ENCODE data around the gene CHSY3.

The CHSY3 gene

DNA sequence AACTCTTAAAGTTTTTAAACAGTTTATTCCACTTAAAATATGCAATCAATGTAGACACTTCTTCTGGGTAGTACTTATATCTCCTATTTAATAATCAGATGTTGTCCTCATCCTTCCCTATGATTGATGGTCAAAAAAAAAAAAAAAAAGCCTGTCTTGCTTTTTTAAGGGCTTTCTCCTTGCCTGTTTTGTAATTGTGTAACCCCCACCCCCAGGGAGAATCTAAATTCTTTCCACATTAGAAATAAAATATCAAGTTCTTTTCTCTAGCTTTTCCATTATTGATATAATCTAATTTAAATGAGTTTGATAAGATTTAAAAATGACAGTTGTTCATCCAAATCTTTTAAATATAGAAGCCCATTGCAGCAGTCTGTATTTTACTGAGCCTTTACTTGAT lies 119.7 kb downstream of the CHSY3 start:
- DNase-seq (ENCODE audit: low read depth), result no peak

GRCh38 chr5:130025511-130025910 lies 121.2 kb downstream of the CHSY3 start:
- DNase-seq (ENCODE audit: low read depth), result no peak

GRCh38 chr5:130032807-130033206 lies 128.5 kb downstream of the CHSY3 start:
- DNase-seq (ENCODE audit: low read depth), result no peak

- DNase-seq (ENCODE audit: low read depth), result no peak
These were observed 130.4 kb downstream of the CHSY3 start for GRCh38 chr5:130034566-130035210.

GRCh38 chr5:130035388-130035787 lies 131.1 kb downstream of the CHSY3 start:
- DNase-seq (ENCODE audit: low read depth), result no peak

DNA sequence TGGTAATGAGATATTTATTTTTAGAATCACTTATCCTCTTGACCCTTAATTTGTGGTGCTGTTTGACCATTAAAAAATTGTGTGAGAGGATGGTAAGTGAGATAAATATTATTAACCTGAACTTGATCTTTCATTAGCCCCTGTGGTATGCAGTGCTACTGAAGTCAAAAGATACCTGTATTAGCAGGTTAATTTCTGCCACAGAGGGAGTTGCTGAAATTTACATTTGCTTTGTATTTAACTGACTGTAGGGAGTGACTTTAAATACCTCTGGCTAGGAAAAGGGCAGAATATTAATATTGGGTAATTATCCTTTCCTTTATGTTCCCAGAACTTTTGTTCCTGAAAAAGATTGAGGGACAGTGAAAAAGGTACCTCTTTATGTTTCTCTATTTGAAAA lies 133.6 kb downstream of the CHSY3 start:
- DNase-seq (ENCODE audit: low read depth), result no peak

DNA sequence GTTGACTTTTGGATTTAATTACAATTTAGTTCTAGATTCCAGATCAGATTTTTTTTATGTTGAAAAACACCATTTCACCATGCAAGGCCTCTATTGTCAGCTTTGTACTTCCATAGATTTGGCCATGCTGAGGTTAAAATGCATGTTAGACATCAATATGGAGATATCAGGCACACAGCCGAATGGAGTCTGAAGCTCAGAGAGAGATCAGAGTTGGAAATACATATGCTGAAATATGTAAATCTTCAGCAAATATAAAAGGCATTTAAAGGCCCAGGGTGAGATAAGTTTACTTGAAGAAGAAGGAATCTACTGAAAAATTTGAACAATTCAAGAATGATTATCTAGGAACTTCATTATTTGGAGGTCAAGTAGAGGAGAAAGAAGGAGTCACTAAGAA lies 139.6 kb downstream of the CHSY3 start:
- no peak for DNase-seq (ENCODE audit: low read depth)

DNA sequence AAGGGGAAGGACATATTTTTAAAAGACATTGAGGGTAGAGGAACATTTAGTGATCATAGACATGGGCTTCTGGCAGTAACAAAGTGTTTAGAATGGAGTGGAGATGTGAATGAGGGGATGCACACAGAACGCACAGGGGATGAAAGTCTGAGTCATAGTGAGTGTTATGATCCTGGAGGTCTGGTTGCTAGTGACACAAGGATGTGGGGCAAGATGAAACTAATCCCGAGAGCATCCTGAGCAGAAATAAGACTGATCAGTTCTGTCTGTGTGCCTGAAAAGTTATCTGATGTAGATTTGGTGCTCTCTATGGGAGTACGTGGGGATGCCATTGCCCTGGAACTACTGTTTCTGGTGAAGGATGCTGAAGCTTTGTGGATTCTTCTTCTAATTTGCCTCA lies 141.1 kb downstream of the CHSY3 start:
- DNase-seq (ENCODE audit: low read depth), result no peak

DNA sequence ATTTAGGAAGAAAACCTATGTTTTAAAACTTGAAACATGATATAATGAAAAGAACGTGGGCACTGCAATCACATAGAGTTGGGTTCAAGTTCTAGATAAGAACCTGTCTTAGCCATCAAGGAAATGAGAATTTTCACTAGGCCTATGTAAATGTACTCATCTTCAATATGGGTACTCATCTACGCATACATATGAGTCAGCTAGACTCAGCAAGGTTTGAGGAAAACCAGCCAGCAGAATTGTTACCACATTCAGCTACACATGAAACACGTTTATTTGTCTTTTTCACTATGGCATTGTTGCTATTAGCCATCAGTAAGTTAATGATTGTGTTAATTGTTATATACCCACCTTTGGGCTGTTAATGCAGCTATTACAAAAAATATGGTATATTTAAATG lies 146.3 kb downstream of the CHSY3 start:
- no peak for DNase-seq (ENCODE audit: low read depth)

DNA sequence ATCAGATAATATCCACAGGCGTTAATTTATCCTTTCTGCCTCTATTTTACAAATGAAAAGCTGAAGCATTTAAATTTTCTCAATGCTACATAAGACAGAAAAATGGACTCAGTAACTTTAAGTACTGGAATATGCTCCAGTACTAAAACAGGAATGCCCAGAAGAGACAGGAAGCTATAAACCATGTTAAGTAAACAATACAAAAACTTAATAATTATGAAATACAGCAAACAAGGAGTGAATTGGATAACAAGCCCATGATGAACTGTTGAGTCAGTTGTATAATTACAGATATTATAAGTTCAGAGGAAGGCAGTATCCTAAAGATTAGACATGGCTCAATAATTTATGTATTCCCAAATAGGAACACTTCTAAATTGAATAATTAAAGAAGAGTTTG lies 148.5 kb downstream of the CHSY3 start:
- no peak for DNase-seq (ENCODE audit: low read depth)

GRCh38 chr5:130055572-130055971 lies 151.3 kb downstream of the CHSY3 start:
- no peak for DNase-seq (ENCODE audit: low read depth)

DNA sequence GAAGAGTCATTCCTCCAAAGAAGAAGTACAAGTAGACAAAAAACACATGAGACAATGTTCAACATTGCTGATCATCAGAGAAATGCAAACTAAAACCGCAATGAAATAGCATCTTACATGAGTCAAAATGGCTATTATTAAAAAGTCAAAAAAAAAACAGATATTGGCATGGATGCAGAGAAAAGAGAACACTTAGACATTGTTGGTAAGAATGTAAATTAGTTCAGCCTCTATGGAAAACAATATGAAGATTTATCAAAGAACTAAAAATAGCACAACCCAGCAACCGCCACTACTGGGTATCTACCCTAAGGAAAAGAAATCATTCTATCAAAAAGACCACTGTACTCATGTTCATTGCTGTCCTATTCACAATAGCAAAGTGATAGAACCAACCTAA lies 157.5 kb downstream of the CHSY3 start:
- DNase-seq (ENCODE audit: low read depth), result no peak

GRCh38 chr5:130063603-130064002 lies 159.3 kb downstream of the CHSY3 start:
- DNase-seq (ENCODE audit: low read depth), result no peak

- DNase-seq (ENCODE audit: low read depth), result no peak
These were observed 160.2 kb downstream of the CHSY3 start for GRCh38 chr5:130064484-130064883.

DNA sequence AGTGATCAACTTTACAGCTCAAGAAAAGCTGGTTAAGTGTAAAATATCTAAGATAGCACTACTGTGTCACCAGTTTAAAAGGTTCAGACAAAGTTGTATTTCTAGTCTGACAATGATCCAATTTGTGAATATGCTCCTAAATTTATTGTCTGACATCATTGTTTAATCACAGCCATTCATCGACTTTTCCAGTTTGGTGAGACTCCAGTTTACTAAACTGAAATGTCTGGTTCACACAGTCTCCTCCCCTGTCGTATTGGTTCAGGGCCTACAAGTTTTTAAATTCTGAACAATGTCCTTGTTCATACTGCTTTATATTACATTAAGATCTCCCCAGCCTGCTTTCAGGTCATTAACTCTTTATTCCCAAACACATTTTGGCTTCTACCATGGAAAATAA lies 161.4 kb downstream of the CHSY3 start:
- DNase-seq (ENCODE audit: low read depth), result no peak

DNA sequence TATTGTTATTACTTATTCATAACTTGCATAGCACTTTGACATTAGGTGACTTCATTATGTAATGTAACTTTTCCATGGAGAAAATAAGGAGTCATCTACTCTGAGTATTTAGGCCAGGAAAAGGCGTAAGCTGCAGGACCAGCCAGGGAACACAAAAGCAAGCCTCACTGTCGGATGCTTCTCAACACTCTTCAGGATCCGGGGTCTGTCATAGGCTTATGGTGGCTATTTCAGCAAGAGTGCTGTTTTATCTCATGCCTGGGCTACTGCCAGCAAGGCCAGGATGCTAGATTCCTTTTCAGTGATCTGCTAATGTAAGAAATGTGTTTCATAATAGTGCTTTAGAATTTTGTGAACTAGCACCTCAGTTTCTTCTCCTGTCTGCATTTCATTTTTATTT lies 162.4 kb downstream of the CHSY3 start:
- DNase-seq (ENCODE audit: low read depth), result no peak

GRCh38 chr5:130067364-130067763 lies 163.1 kb downstream of the CHSY3 start:
- DNase-seq (ENCODE audit: low read depth), result no peak

DNA sequence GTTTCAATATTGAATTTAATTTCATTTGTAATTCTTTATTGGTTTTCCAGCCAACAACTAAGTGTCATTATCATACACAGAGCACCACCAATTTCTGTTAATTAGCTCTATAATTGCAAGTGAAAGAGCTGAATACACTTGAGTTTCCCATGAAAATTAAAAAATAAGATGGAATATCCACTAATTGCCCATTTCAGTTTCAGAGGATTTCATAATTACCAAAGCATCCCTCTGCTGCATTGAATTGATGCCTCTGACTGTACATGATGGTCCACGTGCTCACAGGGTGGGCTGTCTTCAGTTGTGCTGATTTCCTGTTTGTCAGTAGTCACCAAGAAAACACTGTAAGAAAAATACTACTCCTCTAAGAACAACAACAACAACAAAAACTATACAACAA lies 163.8 kb downstream of the CHSY3 start:
- no peak for DNase-seq (ENCODE audit: low read depth)

- no peak for DNase-seq (ENCODE audit: low read depth)
These were observed 164.7 kb downstream of the CHSY3 start for GRCh38 chr5:130068988-130069387.

- no peak for DNase-seq (ENCODE audit: low read depth)
These were observed 170.6 kb downstream of the CHSY3 start for GRCh38 chr5:130074820-130075219.

- DNase-seq (ENCODE audit: low read depth), result no peak
These were observed 172.7 kb downstream of the CHSY3 start for GRCh38 chr5:130077007-130077406.

- DNase-seq (ENCODE audit: low read depth), result no peak
These were observed 174.4 kb downstream of the CHSY3 start for GRCh38 chr5:130078661-130079060.

DNA sequence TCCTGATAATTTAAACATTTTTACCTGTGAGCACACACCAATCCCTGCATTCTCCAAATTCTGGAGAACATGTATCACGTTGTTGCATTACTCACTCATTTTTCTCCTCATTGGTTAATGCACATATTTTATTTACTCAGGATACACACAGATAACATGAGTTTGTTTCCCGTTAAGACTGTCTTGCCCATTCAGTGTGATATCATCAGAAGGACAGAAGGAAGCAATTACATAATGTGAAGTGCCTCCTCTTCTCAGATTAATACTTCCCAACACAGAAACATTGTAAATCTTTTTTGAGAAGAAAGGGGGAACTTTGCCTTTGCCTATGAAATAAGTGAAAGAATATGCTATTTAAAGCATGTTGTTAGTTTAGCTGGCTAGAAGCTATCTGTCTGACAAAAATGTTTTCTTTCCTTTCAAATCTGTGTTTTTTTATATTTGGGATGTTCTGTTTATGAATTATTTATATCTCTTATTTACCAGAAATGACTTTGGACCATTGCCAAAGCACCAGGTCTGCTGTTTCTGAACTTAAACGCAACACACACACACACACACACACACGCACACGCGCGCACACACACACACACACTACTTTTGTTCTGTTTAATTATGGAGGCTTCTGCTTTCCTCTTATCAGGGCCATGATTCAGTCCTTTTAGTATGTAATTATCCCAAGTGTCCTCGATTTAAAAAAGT lies 186.5 kb downstream of the CHSY3 start:
- DNase-seq (ENCODE audit: low read depth), result no peak

- no peak for DNase-seq (ENCODE audit: low read depth)
These were observed 188.7 kb downstream of the CHSY3 start for GRCh38 chr5:130092991-130093390.
